Glutamatergic neuron (in vitro differentiated cells): ENCODE results near the gene PRDM8. TPM values are rescaled to one million over a fixed set of nuclear protein-coding genes. Genes with fewer than 3 reads are reported as not detected.

Experiments
- DNase-seq: peaks from one replicate; pipeline ENCODE4 v3.0.0; 2022
- H3K27ac Mint-ChIP-seq: one replicate; pipeline ENCODE4 v1.8.0; 2020; ENCODE audit warnings: mild to moderate bottlenecking, mixed read lengths, inconsistent platforms; ENCODE audit not compliant: unreplicated experiment
- H3K27me3 Mint-ChIP-seq: one replicate; pipeline ENCODE4 v1.8.0; 2020; ENCODE audit warnings: mild to moderate bottlenecking, moderate library complexity, mixed read lengths, inconsistent platforms; ENCODE audit not compliant: unreplicated experiment
- H3K36me3 Mint-ChIP-seq: one replicate; pipeline ENCODE4 v1.8.0; 2020; ENCODE audit warnings: mild to moderate bottlenecking, mixed read lengths, inconsistent platforms; ENCODE audit not compliant: unreplicated experiment
- H3K4me1 Mint-ChIP-seq: one replicate; pipeline ENCODE4 v1.8.0; 2020; ENCODE audit warnings: mild to moderate bottlenecking, low read depth, mixed read lengths, inconsistent platforms; ENCODE audit not compliant: unreplicated experiment
- H3K4me3 Mint-ChIP-seq: one replicate; pipeline ENCODE4 v1.8.0; 2020; ENCODE audit warnings: mild to moderate bottlenecking, mixed read lengths, inconsistent platforms; ENCODE audit not compliant: unreplicated experiment
- H3K9me3 Mint-ChIP-seq: one replicate; pipeline ENCODE4 v1.8.0; 2020; ENCODE audit warnings: mild to moderate bottlenecking, moderate library complexity, mixed read lengths, inconsistent platforms; ENCODE audit not compliant: unreplicated experiment
- long read RNA-seq: library from polyadenylated mRNA; unstranded; transcript quantifications from one replicate; pipeline ENCODE4 v2.0.0, GENCODE V29; 2020; ENCODE audit not compliant: unreplicated experiment
- total RNA-seq: library from RNA; stranded (reverse); fragmentation: NEBNext Ultra II Directional; extraction: Animal tissue kit (Norgen Biotek cat#: 25700); gene quantifications from one replicate; pipeline ENCODE4 v1.2.1, GENCODE V29; 2021; ENCODE audit not compliant: unreplicated experiment
- TF ChIP-seq, protein P1 (sequence below): fragments of 200-600 bp; sonication (generic); IDR thresholded peaks from one replicate; pipeline ENCODE4 v1.5.0; 2021; ENCODE audit not compliant: partially characterized antibody, unreplicated experiment

The PRDM8 gene
- 16.6 TPM for total RNA-seq
- long read RNA-seq: 0 reads

DNA sequence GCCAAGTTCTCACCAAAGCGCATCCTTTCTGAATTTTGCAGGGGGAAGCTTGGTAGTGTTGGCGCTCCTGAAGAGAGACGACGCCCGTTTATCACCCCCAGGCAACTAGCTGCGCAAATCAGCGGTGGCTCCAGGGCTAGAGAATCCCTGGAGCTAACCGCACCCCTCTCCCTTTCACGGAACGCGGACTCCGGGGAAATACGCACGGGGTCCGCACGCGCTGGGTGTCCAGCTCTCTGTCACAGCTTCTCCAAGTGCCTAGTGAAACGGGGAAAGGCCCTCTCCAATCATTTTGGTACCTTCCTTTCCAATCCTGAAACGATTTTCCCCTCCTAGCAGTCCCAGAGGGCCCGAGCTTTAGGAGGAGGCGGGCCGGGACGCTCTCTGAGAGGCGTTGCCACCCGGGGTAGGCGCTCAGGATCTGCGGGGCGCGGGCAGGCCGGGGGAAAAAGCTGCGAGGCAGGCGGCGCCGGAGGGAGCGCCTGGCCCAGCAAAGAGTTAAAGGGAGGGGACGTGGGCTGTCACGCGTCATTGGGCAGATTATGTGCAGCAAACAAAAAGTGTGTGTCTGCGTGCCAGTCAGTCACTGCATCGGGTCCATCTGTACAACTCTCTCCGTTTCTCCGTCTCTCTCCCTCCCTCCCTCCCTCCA is at the start of gene PRDM8:
TSS of gene PRDM8 (plus strand) at position 582 of the 652 bp plus-strand sequence. CDS start 2,578 bp downstream, outside the sequence.
- H3K4me3 Mint-ChIP-seq: peak within 1 kb of the TSS; percentile 95
- peaks cover 33% of the 10 kb centered on the region for H3K4me1 Mint-ChIP-seq
- TF ChIP-seq, protein P1, sequence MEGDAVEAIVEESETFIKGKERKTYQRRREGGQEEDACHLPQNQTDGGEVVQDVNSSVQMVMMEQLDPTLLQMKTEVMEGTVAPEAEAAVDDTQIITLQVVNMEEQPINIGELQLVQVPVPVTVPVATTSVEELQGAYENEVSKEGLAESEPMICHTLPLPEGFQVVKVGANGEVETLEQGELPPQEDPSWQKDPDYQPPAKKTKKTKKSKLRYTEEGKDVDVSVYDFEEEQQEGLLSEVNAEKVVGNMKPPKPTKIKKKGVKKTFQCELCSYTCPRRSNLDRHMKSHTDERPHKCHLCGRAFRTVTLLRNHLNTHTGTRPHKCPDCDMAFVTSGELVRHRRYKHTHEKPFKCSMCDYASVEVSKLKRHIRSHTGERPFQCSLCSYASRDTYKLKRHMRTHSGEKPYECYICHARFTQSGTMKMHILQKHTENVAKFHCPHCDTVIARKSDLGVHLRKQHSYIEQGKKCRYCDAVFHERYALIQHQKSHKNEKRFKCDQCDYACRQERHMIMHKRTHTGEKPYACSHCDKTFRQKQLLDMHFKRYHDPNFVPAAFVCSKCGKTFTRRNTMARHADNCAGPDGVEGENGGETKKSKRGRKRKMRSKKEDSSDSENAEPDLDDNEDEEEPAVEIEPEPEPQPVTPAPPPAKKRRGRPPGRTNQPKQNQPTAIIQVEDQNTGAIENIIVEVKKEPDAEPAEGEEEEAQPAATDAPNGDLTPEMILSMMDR: no peak
- H3K36me3 Mint-ChIP-seq: no peaks in the 10 kb centered on the region
- H3K27me3 Mint-ChIP-seq: peaks cover 13% of the 10 kb centered on the region
- H3K9me3 Mint-ChIP-seq: peaks cover 14% of the 10 kb centered on the region
- H3K27ac Mint-ChIP-seq: peak within 1 kb of the TSS; percentile 60
- DNase-seq: no peak

DNA sequence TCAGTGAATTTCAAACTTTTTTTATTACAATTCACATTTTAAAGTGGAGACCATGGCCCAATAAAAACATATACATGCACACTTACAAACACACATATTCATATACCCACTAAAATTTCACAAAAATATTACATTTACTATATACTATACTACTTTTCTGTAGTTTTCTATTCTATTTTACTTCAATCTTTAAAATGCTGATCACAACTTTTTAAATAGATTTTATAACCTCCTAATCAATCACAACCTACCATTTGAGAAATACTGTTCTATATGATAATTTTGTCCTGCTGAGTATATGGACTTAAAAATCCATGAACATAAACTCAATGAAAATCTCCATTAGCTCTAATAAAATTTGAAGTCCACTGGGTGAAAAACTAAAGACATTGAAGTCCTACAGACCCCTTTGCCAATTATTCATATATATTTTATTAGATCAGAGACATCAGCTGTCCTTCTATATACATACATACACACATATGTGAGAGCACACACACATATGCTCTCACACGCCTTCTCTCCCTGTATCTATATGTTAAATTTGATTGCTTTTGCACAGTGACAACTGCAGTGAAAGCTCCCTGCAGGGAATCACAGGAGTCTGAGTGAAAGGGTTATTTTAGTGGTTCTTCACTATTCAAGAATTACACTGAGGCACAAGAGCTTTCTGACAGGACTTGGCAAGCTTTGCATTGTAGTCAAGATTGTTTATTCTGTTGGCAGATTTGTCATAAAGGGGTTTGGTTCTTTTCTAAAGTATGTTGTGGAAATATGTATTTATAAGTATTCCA is 46.7 kb upstream of the PRDM8 start:
- TF ChIP-seq, protein P1: no peak
- Mint-ChIP-seq H3K4me1 (peaks cover 4% of the 10 kb centered on the region), H3K27ac (no peak overlapping the region), H3K36me3 (no peaks in the 10 kb centered on the region), H3K4me3 (no peak overlapping the region), H3K9me3 (no peaks in the 10 kb centered on the region), H3K27me3 (no peaks in the 10 kb centered on the region)
- no peak for DNase-seq

DNA sequence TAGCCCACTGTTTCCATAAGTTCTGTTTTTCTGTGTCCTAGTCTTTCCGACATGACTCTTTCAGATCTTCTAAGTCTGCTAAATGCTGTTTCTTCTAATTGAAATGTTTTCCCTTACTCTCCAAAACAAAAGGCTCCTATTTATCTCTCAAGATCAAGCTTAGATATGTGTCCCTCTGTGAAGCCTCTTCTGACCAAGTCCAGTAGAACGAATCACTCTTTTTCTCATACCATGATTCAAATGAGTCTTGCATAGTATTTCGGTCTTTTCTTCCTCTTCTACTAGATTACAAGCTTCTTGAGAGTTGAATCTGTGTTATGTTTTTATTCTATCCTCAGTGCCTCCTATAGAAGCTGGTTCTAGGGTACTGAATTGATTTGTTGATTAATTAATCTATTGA is 45.3 kb upstream of the PRDM8 start:
- TF ChIP-seq, protein P1: no peak
- H3K4me1 Mint-ChIP-seq: peaks cover 4% of the 10 kb centered on the region
- no peaks in the 10 kb centered on the region for H3K27me3 Mint-ChIP-seq
- no peaks in the 10 kb centered on the region for H3K36me3 Mint-ChIP-seq
- H3K27ac Mint-ChIP-seq: no peak overlapping the region
- DNase-seq: no peak
- H3K9me3 Mint-ChIP-seq: no peaks in the 10 kb centered on the region
- H3K4me3 Mint-ChIP-seq: no peak overlapping the region

DNA sequence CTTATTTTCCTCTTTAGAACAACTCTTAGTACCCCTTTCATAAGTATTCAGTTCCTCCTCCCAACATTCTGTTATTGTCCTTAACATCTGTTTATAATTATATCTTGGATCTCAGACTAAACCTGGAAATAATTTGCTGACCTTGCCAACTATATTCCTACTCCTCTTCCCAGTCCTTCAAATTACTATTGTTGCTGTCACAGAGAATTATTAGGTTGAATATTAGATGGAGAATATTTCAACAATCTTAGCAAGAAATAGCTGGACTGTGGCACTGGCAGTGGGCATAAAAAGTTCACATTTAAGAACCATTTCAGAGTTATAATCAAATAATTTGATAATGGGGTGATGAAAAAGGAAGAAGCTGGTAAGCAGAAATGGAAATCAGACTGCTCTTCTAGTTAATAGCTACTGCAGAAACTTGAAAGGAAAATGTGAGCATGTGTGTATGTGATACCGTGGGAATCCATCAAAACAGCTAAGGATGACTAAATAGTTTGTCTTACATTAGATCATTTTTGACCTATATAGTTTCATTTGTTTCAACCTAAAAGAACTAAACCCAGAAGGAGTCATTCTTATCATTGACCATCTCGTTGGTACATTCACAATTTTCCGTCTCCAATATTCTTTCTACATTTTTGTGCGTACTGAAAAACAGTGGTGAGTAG is 43.3 kb upstream of the PRDM8 start:
- Mint-ChIP-seq H3K9me3 (no peaks in the 10 kb centered on the region), H3K36me3 (peaks cover 4% of the 10 kb centered on the region), H3K4me1 (peaks cover 4% of the 10 kb centered on the region), H3K27ac (no peak overlapping the region), H3K27me3 (peaks cover 2% of the 10 kb centered on the region), H3K4me3 (no peak overlapping the region)
- no peak for DNase-seq
- TF ChIP-seq, protein P1: no peak
